Activated CD4-positive, alpha-beta T cell treated with anti-CD3 and anti-CD28 coated beads for 24 hours (primary cell): ENCODE data around the gene EN2.

ENCODE experiments used
- DNase-seq, 2 donors: peaks; one replicate each; pipeline ENCODE4 v3.0.0-alpha.2; 2020; ENCODE audit warnings: low read depth in 2 of 2

Gene EN2

DNA sequence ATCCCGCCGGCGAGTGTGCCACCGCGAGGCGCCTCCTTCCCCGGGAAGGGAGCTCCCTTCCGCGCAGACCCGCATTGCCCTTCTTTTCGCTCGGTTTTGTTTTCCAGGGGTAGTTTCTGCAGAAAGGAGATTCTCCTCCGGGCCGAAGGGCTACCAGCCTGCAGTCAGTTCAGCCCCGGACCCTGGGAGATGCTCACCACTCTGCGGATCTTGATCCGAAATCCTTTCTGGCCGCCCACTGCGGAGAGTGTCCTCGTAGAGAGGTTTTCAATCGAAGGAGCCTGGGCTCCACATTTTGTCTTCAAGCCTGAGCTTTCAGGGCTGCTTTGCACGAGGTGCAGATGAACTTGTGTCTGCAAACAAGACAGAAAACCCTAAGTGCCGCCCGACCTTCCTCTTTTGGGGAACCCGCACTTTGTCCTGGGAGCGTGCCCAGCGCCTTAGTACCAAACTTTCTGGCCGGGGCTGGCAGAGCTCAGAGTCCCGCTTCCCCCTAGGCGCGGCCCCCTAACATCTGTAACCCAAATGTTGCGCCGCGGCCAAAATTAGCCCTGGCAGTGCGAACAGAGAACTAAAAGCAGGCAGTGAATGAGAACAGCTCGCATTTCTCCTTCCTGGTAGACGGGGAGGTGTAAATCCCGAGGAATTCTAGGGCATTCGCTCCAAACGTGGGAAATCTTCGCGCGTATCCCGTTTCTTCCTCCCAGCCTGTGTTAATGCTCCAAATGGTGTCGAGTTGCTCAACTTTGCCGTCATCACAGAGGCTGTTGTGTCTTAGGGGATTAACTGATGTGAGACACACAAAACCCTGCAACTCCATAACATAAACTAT lies 6.7 kb upstream of the EN2 start:
- no peak for DNase-seq

DNA sequence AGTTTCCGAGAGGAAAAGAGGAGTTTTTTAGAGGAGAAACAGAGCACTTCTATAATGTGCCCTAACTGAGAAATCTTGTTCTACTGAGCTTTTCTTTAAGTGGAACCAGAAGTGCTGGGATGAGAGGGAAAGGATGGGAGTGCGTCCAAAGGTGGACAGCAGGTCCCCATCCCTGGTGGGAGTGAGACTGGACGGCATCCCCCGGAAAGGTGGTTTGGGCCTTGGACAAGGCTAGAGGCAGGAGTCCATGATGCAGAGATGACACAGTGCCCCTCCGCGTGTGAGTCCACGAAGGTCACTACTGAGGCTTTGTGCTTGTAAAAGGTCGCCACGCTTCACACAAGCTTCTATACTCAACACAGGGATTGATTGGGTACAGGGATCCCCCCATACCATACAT lies 6.1 kb upstream of the EN2 start:
- DNase-seq = no peak

DNA sequence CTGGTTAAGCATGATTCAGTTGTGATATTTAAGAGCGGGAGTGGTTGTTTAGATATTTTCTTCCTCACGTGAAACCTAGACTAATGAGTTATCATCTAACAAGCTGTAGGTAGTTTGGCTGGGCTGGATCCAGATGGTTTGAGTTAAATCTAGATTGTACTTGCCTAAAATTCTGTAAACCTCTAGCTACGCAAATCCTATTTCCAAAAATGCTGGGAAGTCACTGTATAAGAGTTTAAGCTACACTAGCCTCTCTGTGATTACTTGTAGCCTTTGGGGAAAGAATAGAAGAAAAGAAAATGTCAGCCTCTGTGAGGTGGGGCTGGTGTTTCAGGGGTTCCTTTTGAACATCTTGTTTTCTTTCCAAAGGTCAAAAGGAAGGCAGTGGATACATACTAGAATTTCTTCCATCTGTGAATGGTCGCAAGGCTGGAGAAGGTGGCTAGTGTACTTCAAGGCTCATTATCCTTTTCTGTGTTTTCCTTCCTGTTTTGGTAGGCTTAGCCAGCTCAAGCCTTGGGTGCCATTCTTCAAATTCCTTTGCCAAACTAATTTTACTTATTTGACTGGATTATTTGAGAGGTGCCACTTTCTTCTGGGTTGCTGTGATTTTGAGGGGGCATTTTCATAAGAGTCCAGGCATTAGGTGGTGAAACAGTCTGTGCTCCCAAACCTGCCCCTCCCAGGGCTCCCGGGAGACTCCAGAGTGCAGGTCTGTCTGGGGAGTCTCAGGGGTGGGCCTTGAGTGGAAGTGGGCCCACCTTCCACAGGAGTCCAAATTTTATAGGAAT lies 5.2 kb upstream of the EN2 start:
- no peak for DNase-seq

DNA sequence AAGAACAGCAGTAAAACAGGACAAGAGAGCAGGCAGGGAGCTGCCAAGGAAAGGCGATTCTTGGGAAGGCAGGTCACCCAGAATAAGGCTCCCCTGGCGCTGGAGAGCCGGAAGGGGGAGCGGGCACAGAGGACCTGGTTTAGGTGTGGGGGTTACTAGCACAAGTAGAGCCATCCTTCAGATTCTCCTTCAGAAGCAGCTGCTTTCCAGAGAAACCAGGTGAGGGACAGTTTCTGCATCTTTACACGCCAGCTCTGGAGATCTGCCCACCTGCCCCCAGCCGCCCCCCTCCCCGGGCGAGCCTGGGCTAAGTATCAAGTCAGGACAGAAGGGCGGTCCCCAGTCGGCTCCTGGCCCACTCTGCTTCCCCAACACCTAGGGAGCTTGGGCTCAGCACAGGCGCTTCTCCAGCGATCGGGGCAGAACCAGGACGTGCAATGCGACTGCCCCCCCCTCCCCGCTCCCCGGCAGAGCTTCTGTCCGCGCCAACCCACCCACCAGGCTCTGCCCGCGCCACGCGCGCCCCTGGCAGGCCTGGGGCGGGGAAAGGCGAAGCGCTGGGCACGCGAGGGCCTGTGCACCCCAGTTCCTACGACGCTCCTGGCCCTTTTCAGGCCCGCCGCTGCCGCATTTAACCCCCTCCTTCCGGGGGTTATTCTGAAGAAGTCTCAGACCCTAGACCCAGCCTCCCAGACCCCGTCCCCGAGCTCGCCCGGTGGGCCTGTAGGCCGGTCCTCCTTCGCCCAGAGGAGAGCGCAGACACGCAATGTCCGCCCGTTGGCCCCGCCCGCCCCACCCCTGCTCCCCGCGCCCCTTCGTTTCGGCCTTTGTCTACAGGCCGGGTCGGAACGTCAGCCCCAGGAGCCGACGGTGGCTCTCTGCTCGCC lies 4.4 kb upstream of the EN2 start:
- no peak for DNase-seq

DNA sequence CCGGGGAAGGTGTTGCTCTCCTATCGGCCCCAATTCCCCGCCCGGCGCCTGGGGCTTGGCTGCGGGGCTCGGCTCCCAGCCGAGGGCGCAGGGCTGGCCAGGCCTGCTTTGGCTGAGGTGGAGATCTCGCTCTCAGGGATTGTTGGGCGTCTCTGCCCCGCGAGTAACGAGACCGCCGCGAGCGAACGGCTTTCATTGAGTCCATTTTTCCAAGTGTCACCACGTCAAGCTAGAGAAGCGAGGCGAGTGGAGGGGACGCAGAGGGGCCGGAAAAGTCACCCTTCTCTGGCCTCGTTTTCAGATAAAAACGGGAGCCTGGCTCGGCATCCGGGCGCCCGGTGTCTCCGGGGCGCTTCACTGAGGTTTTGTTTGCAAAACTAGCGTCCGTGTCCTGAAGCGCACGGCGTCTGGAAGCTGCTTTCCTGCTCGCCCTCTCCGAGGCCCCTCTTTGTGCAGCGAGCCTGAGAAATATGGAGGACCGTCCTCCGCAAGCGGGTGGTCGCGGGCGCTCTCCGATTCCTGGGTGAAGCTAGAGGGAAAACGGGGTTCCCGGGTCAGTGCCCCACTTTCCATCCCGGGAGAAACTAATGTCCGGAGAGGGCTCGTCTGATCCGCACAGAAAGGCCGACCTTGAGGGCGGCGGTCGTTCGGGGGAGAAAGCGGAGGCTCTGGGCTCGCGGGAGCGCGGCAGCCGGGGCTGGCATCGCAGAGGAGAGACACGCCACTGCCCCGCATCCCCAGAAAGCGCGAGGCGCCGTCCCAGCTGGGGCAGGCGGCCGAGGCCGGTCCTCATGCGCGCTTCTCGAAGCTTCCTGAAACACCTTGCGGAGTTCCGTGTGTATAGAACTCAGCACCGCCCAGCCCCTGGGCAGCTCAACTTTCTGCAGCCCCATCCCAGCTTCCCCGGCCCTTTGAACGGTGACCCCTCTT lies 3.5 kb upstream of the EN2 start:
- no peak for DNase-seq

DNA sequence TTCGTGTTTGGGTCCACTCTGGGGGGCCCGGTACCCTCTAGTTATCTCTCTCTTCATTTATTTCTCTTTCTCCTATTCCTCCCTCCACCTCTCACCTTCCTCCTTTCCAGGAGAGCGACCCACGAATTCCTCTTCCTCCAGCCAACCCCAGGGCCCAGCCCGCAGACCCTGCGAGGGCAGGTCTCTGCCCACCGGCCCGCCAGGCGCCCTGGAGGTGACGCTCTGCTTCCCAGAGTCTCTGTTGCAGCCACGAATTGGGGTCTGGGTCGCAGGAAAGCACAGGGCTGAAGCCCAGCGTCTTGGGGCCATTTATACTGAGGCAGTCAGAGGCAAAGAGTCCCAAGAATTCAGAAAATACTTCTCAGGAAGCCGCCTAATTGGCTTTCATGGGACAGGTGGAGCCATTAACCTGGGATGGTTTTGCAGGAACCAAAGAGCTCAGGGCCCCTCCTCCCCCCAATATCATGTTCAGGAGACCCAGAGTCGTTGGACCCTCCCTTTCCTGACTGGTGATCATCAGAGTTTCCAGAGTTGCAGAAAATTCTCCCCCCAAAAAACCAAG lies 2.7 kb upstream of the EN2 start:
- no peak for DNase-seq

DNA sequence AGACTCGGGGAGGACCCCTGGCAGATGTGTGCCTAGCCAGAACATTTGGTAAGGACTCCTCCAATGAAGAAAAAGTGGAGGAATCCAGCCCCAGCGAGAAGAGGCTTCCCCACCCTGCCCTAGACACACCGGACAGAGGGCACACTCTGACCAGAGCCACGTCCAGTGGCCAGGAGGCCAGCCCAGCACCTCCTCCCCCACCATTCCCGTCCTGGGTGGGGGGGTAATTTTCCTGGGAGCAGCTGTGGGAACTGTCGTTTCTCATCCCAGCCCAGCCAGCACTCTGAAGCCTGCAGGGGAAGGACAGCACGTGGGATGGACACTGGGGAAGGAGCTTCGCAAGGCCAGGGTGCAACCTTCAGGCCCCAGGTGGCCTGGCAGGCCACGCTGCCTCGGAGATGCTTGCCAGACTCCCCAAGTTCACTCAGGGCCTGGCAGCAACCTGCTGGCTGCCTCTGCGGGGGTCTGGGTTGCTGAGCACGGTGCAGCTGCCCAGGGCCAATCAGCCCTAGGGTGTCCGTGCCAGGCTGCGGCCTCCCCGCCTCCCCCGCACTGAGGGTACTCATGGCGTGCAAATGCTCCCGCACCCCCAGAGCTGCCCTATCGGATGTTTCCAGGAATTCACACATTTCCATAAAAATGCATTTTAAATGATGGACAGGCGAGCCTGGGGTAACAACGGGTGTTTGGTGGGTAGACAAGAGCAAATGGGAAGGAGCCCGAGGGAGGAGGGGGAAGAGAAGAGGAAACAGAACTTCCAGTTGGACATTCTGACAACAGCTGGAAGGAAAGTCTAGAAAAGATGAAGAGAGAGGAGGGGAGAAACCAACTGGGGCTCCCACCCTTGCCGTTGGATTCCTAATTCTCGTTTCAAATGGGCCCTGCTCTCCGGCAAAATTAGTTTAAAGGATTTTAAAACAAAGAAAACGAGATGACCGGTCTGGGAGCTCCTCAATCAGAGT lies 1.9 kb upstream of the EN2 start:
- no peak for DNase-seq

DNA sequence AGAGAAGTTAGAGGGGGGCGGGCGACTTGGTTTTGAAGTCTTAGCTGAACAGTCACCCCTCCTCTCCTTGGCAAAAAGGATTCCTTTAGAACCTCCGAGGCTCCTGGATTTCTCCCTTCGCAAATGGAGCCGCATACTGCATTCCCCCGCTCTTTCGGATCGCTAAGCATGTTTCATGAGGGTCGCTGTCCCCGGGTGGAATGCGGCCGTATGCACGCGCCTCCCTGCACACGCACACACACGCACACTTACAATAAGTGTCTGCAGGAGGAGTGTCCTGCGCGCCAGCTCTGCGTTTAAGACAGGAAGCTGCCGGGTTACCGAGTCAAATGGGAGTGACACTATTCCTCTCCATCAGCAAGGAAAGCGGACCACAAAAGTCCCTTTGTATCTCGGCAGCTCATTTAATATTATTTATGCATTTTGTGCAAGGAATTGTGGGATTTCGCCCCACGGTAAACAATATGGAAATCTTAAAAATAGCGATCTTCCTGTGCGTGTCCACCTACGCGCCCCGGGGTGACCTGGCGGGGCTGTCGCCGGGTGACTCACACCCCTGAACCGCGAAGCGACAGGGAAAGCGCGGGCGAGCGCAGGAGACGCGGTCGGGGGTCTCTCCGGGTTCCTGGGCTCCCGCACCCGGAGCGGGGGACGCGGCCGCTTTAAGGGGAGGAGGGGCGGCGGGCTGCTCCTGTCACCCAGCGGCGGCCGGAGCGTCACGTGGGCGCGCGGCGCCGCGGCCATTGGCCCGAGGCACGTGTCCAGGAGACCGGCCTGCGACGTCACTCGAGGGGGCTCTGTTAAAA lies 988 bp upstream of the EN2 start:
- no peak for DNase-seq

DNA sequence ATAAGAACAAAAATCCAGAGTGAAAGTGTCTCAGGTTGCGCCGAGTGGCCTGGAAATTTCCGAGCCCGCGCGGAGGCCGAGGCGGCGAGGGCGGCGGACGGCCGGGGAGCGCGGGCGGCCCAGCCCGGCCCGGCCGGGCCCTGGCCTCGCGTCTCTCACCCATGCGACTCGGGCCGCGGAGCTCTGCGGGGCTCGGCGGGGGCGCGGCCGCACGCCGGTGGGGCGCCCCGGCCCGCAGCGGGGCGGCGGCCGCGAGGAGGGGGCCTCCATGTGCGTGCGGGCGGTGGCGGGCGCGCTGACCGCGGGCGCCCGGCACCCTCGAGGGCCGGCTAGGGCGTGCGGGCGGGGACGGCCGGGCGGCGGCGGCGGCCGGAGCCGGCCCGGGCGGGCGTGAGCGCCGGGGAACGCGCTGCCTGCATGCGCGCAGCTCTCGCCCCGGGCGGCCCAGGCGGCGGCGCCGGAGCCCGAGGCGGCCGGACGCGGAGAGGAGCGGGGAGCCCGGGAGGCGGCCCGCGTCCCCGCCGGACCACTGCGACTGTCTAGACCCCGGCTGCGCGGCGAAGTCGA lies 302 bp upstream of the EN2 start:
- DNase-seq = no peak

DNA sequence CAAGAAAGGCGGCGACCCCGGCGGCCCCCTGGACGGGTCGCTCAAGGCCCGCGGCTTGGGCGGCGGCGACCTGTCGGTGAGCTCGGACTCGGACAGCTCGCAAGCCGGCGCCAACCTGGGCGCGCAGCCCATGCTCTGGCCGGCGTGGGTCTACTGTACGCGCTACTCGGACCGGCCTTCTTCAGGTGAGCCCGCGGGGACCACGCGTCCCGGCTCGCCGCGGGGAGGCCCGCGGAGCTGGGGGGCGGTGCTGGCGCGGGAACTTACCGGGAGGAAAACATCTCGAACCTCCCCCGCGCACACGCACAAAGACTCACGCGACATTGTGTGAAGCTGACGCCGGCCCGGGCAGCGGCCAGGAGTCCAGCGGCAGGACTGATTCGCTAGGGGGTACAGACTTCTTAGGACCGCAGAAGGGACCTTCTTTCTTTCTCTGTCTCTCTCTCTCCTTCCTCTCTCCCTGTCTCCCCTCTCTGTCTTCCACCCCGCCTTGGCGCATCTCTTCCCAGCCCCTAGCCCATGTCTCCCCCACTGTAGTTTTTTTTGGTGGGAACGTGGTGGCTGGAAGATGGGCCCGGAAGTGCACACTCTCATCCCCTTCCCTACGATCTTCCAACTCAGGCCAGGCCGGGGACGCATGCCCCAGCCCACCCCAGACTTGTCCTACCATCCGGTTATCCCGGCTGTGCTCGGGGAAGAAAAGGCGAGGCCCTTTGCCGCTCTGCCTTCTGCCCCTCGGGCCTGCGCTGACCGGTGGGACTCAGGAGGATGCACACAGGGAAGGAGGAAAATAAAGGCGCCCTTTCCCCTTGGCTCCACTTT lies 1.2 kb downstream of the EN2 start:
- no peak for DNase-seq

DNA sequence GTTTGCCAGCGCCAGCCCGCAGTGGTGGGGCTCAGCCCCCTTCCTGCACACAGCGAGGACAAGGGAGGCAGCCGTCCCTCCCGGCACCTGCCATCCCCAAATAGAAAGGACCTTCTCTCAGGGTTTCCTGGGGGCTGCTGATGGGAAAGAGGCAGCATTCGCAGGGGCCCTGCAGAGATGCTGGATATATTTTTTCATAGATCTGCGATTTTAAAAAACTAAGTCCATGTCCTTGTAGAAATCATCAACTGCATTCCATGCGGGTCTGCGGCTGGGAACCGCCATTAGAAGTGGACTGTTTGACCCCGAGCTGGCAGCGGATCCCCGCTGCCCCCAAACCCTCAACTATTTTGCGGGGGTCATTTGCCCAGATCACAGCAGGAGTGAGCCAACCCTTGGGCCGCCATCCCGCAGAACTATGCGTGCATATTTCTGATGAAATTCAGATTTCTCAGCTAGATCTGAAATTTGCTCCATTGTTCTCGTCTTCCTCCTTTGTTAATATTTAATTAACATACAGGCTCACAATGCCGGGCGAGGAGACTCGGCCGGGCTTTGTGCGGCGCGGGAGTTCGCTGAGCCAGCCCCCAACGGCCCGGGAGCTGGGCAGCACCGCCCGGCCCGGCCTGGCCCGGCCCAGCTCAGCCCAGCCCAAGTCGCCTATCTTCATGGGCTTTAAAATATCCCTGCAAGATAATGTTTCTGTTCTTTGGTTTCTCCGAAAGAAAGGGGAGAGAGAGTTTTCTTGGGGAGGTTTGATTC lies 2.0 kb downstream of the EN2 start:
- no peak for DNase-seq

DNA sequence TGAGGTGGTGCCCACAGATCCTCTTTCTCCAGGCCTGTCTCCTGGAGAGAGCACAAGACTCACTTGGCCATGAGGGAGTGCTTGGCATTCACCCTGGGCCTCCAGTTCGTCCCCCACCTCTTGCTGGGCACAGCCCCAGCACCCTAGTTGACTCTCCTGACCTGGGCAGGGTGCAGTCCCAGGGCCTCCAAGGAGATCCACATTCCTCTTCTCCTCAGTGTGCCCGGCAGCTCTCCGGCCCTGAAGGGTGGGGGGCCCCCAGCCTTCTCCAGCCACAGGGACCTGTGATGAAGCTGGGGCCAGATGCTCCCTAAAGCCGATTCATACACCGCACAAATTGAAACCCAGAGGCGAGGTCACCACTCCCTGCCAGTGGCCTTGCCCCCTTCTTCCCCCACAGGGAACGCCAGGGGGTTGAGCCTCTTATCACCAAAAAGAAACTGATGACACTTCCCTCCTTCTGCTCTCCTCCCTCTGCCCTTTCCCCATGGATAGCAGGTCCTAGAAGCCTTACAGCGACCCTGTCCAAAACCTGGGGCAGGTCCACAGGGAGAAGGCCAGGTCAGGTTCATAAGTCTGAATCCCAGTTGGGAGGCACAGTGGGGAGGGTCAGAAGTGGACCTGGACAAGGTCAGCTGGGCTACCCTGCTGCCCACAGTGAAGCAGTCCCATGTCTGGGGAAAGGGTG lies 3.1 kb downstream of the EN2 start:
- DNase-seq = no peak

DNA sequence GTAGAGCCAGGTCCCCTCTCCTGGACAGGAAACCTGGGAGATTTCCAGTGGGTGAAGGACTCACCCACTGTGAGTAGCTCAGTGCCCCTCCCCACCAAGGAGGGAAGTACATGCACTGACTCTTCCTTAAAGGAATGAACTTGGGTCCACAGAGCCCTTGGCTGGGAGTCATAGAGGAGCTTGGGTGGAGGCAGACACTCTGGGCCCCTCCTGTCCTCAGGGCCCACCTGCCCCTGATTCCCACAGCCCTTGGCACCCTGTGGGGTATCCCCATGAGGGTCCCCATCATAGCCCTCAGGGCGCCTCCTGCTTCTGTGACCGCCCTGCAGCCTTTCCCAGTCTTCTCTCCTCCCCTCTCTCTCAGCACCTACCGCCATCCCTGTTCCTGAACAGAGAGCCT lies 3.7 kb downstream of the EN2 start:
- DNase-seq = no peak

DNA sequence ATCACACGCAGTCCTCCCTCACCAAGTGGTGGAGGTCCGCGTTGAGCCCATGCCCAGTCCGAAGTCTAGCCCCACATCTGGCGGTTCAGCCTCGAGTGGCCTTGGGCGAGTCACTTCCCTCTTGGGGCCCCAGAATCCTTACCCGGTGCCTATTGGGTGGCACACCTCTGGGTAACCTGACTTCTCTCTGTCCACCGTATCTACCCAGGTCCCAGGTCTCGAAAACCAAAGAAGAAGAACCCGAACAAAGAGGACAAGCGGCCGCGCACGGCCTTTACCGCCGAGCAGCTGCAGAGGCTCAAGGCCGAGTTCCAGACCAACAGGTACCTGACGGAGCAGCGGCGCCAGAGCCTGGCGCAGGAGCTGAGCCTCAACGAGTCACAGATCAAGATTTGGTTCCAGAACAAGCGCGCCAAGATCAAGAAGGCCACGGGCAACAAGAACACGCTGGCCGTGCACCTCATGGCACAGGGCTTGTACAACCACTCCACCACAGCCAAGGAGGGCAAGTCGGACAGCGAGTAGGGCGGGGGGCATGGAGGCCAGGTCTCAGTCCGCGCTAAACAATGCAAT lies 4.3 kb downstream of the EN2 start:
- no peak for DNase-seq

DNA sequence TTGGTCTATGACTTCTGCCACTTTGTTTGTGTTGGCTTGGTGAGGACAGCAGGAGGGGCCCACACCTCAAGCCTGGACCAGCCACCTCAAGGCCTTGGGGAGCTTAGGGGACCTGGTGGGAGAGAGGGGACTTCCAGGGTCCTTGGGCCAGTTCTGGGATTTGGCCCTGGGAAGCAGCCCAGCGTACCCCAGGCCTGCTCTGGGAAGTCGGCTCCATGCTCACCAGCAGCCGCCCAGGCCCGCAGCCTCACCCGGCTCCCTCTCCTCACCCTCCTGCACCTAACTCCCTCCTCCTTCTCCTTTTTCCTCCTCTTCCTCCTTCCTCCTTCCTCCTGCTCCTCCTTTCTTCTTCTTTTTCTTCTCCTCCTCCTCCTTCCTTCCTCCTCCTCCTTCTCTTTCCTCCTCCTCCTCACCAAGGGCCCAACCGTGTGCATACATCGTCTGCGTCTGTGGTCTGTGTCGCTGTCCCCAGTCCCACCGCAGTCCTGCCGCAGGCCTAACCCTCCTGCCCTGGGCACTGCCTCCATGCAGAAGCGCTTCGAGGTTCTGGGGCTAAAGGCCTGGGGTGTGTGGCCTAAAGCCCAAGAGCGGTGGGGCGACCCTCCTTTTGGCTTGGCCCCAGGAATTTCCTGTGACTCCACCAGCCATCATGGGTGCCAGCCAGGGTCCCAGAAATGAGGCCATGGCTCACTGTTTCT lies 5.3 kb downstream of the EN2 start:
- DNase-seq = no peak
